ENCODE measurements around the gene PHF3.

- no peak for TF ChIP-seq CTCF (IDR thresholded peaks at IDR 0.05)
- TF ChIP-seq EZH2 (IDR thresholded peaks at IDR 0.05; ENCODE audit: borderline replicate concordance, insufficient read depth, low read depth, low read length, poor library complexity, severe bottlenecking) = no peak
Measured at GRCh38 chr6:63634630-63635029, 972 bp upstream of the PHF3 start.
